GM12891 (cell line): ENCODE measurements around the gene ZNF717.
"Not testable (repeated sequence)": the region's sequence is repeated elsewhere in the genome, so short reads cannot be mapped to it uniquely, and the experiment has no call there.

Experiments used
- POLR2A ChIP-seq: IDR thresholded peaks from 2 replicates; pipeline ENCODE4 v1.6.1; 2011; ENCODE audit warnings: low read depth, low read length, control low read depth
- POLR2AphosphoS5 ChIP-seq: IDR thresholded peaks from 2 replicates; pipeline ENCODE4 v1.6.1; 2011; ENCODE audit warnings: low read depth, low read length, control low read depth
- POU2F2 ChIP-seq: IDR thresholded peaks from 2 replicates; pipeline ENCODE4 v1.6.1; 2011; ENCODE audit warnings: low read depth, mild to moderate bottlenecking, control low read depth, low read length, moderate library complexity
- SPI1 ChIP-seq: IDR thresholded peaks from 2 replicates; pipeline ENCODE4 v1.6.1; 2011; ENCODE audit warnings: low read depth, low read length, control low read depth
- TAF1 ChIP-seq: IDR thresholded peaks from 2 replicates; pipeline ENCODE4 v1.6.1; 2011; ENCODE audit warnings: low read depth, low read length, control low read depth

GRCh38 chr3:75785081-75785755 is at the start of gene ZNF717:
- peak; percentile 49; the same call in 1 of the 2 replicates for TF ChIP-seq POLR2A
- not testable (repeated sequence) for TF ChIP-seq POLR2AphosphoS5, TAF1, POU2F2, SPI1
